ENCODE measurements around the gene C2. TPM values are rescaled to one million over a fixed set of nuclear protein-coding genes. Genes with fewer than 3 reads are reported as not detected.

Gene C2
- total RNA-seq, 2 donors from 2014 or later: 13.8 to 40.2 TPM

DNA sequence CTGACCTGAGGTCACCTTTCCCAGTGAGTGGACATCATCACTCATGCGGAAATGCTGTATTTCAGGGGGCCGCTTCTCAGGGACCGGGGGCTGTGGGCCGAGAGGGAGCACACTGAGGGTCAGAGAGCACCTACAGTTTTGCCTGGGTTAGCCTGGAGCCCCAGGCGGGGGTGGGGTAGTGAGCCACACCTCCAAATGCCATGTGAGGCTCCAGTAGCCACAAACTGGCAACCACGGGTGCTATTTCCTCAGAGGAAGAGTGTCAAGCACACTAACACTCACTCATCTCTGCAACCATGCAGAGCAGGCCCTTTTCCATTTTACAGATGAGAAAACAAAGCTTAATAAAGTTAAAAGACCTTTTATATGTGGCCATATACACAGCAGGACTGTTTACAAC lies 34.7 kb upstream of the C2 start:
- Histone ChIP-seq H3K4me1 (ENCODE audit: control insufficient read depth in 1 of 2, low read depth in 2 of 2) (peaks cover 6% of the 10 kb centered on the region in 2 donors), H3K9me3 (no peaks in the 10 kb centered on the region), H3K4me3 (no peak overlapping the region), H3K36me3 (peaks cover 41% of the 10 kb centered on the region), H3K27ac (no peak overlapping the region), H3K27me3 (replicated peaks; ENCODE audit: insufficient read depth) (no peaks in the 10 kb centered on the region)
- ATAC-seq (ENCODE audit: insufficient number of reproducible peaks, low FRiP score, low read depth) (no peak), DNase-seq (ENCODE audit: low spot score) (no peak)
- TF ChIP-seq, protein P1, sequence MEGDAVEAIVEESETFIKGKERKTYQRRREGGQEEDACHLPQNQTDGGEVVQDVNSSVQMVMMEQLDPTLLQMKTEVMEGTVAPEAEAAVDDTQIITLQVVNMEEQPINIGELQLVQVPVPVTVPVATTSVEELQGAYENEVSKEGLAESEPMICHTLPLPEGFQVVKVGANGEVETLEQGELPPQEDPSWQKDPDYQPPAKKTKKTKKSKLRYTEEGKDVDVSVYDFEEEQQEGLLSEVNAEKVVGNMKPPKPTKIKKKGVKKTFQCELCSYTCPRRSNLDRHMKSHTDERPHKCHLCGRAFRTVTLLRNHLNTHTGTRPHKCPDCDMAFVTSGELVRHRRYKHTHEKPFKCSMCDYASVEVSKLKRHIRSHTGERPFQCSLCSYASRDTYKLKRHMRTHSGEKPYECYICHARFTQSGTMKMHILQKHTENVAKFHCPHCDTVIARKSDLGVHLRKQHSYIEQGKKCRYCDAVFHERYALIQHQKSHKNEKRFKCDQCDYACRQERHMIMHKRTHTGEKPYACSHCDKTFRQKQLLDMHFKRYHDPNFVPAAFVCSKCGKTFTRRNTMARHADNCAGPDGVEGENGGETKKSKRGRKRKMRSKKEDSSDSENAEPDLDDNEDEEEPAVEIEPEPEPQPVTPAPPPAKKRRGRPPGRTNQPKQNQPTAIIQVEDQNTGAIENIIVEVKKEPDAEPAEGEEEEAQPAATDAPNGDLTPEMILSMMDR (IDR thresholded peaks at IDR 0.05): no peak

DNA sequence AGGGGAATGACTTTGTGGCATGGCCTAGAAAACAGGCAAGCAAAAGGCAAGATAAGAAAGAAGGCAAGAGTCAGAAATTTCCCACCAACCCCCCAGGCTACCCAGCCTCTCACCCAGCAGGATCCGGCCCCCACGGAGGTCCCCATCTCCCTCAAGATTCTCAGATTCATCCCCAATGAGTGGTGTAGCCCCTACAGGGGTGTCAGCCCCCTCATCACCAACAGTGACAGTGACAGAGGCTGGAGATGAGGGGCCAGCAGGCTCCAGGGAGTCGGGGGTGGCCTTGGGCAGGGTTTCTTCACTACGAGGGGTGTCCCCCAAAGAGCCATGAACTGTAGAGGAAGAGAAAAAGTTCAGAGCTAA lies 31.0 kb upstream of the C2 start:
- H3K27ac ChIP-seq: peak overlapping the region; percentile 46 to 73
- TF ChIP-seq, protein P1 (IDR thresholded peaks at IDR 0.05): no peak
- H3K36me3 ChIP-seq: peaks cover 19% of the 10 kb centered on the region
- peaks cover 10 to 23% of the 10 kb centered on the region in 2 donors for H3K4me1 ChIP-seq (ENCODE audit: control insufficient read depth in 1 of 2, low read depth in 2 of 2)
- no peaks in the 10 kb centered on the region for H3K9me3 ChIP-seq
- no peaks in the 10 kb centered on the region for H3K27me3 ChIP-seq (replicated peaks; ENCODE audit: insufficient read depth)
- peak overlapping the region; percentile 92 for H3K4me3 ChIP-seq
- ATAC-seq (ENCODE audit: insufficient number of reproducible peaks, low FRiP score, low read depth): no peak
- no peak for DNase-seq (ENCODE audit: low spot score)

- Histone ChIP-seq H3K9me3 (no peaks in the 10 kb centered on the region), H3K27ac (peak overlapping the region; percentile 46 to 73), H3K36me3 (peaks cover 19% of the 10 kb centered on the region), H3K4me1 (ENCODE audit: control insufficient read depth in 1 of 2, low read depth in 2 of 2) (peaks cover 10 to 23% of the 10 kb centered on the region in 2 donors), H3K4me3 (peak overlapping the region; percentile 92), H3K27me3 (replicated peaks; ENCODE audit: insufficient read depth) (no peaks in the 10 kb centered on the region)
- TF ChIP-seq, protein P1 (IDR thresholded peaks at IDR 0.05): no peak
- ATAC-seq (ENCODE audit: insufficient number of reproducible peaks, low FRiP score, low read depth) (no peak), DNase-seq (ENCODE audit: low spot score) (no peak)
Measured at GRCh38 chr6:31896856-31897611, 30.5 kb upstream of the C2 start.

DNA sequence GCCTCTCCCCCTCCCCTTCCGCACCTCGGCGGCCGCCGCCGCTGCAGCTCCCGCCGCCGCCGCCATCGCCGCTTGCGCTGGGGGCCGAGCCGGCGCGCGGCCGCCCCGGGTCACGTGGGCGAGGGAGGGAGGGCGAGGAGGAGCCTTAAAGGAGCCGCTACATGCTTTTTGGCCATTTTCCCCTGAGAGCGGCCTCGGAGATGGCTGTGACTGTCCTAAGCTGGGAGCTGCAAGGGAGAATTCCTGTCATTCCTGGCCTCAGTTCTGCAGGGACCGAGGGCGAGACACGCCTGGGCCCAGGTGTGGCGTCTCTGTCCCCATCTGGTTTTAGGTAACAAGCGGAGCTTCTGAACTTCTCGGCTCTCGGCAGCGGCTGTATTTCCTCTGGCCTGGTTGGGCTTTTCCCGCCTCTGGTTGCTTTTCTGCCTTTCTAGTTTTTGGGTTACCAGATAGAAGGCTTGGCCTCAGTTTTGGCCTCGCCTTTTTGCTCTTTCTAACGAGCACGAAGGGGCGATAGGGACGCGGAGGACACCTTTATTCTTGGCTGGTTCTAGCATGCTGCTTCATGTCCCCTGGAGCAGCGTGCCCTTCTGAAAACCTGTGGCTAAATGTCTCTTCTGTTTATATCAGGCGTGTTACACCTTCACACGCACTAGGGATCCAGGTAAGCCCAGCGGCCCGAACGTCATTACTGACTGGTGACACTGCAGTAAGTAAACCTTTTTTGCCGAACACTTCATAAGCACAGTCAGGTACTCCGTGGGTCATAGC lies 29.7 kb upstream of the C2 start, which contains the start of gene EHMT2:
TSS of gene EHMT2 (minus strand) at position 87 of the 771 bp plus-strand sequence. CDS start at position 66, 21 bp downstream.
- H3K4me3 ChIP-seq: peak within 1 kb of the TSS; percentile 92
- ATAC-seq (ENCODE audit: insufficient number of reproducible peaks, low FRiP score, low read depth) (peak; percentile 39), DNase-seq (ENCODE audit: low spot score) (peak; percentile 36)
- peak within 1 kb of the TSS; percentile 65 to 82 for H3K27ac ChIP-seq
- peaks cover 13% of the 10 kb centered on the region for H3K36me3 ChIP-seq
- H3K27me3 ChIP-seq (replicated peaks; ENCODE audit: insufficient read depth): no peaks in the 10 kb centered on the region
- TF ChIP-seq, protein P1 (IDR thresholded peaks at IDR 0.05): no peak
- H3K4me1 ChIP-seq (ENCODE audit: control insufficient read depth in 1 of 2, low read depth in 2 of 2): peaks cover 13 to 28% of the 10 kb centered on the region in 2 donors
- no peaks in the 10 kb centered on the region for H3K9me3 ChIP-seq

DNA sequence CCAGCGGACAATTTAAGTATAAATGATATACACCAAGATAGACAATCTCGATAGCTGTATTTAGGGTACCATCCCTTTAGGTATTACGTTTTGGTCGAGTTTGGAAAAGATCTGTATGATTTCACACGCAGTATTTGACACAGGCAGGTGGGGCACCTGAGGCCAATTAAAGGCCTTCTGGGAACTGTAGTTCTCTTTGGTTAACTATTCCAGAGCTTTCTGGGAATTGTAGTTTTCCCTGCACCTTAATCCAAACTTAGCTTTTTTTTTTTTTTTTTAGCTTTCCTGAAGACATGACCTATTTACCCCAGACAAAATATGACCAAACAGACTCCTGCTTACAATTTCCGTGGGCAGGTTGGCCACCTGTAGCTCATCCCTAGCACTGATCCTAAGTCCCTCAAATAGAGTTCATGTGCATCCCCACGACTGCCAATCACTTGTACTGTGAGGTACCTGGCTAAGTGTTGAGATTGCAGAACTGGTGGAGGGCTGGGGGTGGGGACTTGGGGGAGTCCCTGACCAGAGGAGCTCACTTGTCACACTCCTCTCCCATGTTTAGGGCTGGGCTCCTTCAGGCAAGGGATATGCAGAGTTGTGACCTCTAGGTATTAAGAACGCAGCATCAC lies 29.0 kb upstream of the C2 start:
- DNase-seq (ENCODE audit: low spot score) (no peak), ATAC-seq (ENCODE audit: insufficient number of reproducible peaks, low FRiP score, low read depth) (no peak)
- peak overlapping the region; percentile 92 for H3K4me3 ChIP-seq
- TF ChIP-seq, protein P1 (IDR thresholded peaks at IDR 0.05): no peak
- peaks cover 15 to 35% of the 10 kb centered on the region in 2 donors for H3K4me1 ChIP-seq (ENCODE audit: control insufficient read depth in 1 of 2, low read depth in 2 of 2)
- H3K9me3 ChIP-seq: no peaks in the 10 kb centered on the region
- H3K27ac ChIP-seq: peak overlapping the region; percentile 65 to 82
- H3K27me3 ChIP-seq (replicated peaks; ENCODE audit: insufficient read depth): no peaks in the 10 kb centered on the region
- peaks cover 6% of the 10 kb centered on the region for H3K36me3 ChIP-seq

Data from thoracic aorta (tissue), 2 donors.